Astrocyte (in vitro differentiated cells and primary cell): ENCODE data around the gene IGSF3.
"Not testable (repeated sequence)": the region's sequence is repeated elsewhere in the genome, so short reads cannot be mapped to it uniquely, and the experiment has no call there.

ENCODE experiments used
- EZH2 ChIP-seq: IDR thresholded peaks from 2 replicates; pipeline ENCODE4 v1.6.1; 2012; ENCODE audit warnings: mild to moderate bottlenecking, low read length, inconsistent platforms; ENCODE audit not compliant: insufficient read depth
- TF ChIP-seq, protein P1 (sequence below): IDR thresholded peaks from 2 replicates; pipeline ENCODE4 v1.5.1; 2011; ENCODE audit warnings: low read depth, mild to moderate bottlenecking, inconsistent platforms, low read length, moderate library complexity; ENCODE audit not compliant: insufficient read depth

DNA sequence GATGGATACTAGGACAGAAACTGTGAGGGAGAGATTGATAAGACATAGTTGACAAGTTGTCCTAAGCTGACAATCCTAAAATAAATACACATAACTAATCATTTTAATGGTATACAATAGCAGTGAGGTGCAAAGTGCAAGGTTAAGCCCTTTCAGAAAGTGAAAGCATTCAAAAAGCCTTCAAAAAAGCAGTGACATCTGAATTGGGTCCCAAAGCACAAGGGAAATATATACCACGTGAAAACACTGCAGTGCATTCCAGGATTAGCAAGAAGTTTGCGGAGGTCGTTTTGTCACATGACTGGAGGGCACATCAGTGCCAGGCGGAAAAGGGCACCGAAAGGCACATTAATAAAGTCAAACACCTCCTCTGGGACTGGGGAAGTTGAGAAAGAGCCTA lies 42.4 kb downstream of the IGSF3 start:
- TF ChIP-seq, protein P1, sequence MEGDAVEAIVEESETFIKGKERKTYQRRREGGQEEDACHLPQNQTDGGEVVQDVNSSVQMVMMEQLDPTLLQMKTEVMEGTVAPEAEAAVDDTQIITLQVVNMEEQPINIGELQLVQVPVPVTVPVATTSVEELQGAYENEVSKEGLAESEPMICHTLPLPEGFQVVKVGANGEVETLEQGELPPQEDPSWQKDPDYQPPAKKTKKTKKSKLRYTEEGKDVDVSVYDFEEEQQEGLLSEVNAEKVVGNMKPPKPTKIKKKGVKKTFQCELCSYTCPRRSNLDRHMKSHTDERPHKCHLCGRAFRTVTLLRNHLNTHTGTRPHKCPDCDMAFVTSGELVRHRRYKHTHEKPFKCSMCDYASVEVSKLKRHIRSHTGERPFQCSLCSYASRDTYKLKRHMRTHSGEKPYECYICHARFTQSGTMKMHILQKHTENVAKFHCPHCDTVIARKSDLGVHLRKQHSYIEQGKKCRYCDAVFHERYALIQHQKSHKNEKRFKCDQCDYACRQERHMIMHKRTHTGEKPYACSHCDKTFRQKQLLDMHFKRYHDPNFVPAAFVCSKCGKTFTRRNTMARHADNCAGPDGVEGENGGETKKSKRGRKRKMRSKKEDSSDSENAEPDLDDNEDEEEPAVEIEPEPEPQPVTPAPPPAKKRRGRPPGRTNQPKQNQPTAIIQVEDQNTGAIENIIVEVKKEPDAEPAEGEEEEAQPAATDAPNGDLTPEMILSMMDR, result not testable (repeated sequence)
- not testable (repeated sequence) for TF ChIP-seq EZH2
